ENCODE measurements around the gene ZNF835.

GRCh38 chr19:56622374-56622773 lies 49.2 kb downstream of the ZNF835 start:
- TF ChIP-seq CTCF (IDR thresholded peaks at IDR 0.05; ENCODE audit: poor library complexity, severe bottlenecking) = no peak
- no peak for TF ChIP-seq POLR2AphosphoS5 (IDR thresholded peaks at IDR 0.05)
- TF ChIP-seq SMC3 (conservative IDR thresholded peaks at IDR 0.05; ENCODE audit: poor library complexity) = no peak
- TF ChIP-seq RAD21 (conservative IDR thresholded peaks at IDR 0.05) = no peak
- no peak for TF ChIP-seq REST (IDR thresholded peaks at IDR 0.05; ENCODE audit: borderline replicate concordance)
- no peak for TF ChIP-seq EP300 (conservative IDR thresholded peaks at IDR 0.05; ENCODE audit: poor library complexity, severe bottlenecking)

All from neural cell (in vitro differentiated cells).